Measurements from ENCODE around the gene TTYH1.
A peak's percentile ranks its signal among the peaks of the same experiment; 100 is the strongest.

GRCh38 chr19:54373781-54374631, 41.3 kb upstream of the TTYH1 start:
- no peak for TF ChIP-seq CTCF (IDR thresholded peaks at IDR 0.05)
- TF ChIP-seq POLR2AphosphoS5 (IDR thresholded peaks at IDR 0.05) = peak; percentile 42 to 80
- TF ChIP-seq EP300 (IDR thresholded peaks at IDR 0.05) = no peak

Data from upper lobe of left lung (tissue), 4 donors.